ENCODE data around the gene NT5E. TPM values are rescaled to one million over a fixed set of nuclear protein-coding genes. Genes with fewer than 3 reads are reported as not detected.

Gene NT5E
- 18.0 TPM for total RNA-seq
- long read RNA-seq, transcript NT5E-201 (9 exons, 3,548 nt), result major isoform, 7 of 24 reads
- long read RNA-seq, partial matches to known transcripts, result 1 of 24 reads
- long read RNA-seq, other reads (novel, unspliced or antisense), result 15 of 24 reads

DNA sequence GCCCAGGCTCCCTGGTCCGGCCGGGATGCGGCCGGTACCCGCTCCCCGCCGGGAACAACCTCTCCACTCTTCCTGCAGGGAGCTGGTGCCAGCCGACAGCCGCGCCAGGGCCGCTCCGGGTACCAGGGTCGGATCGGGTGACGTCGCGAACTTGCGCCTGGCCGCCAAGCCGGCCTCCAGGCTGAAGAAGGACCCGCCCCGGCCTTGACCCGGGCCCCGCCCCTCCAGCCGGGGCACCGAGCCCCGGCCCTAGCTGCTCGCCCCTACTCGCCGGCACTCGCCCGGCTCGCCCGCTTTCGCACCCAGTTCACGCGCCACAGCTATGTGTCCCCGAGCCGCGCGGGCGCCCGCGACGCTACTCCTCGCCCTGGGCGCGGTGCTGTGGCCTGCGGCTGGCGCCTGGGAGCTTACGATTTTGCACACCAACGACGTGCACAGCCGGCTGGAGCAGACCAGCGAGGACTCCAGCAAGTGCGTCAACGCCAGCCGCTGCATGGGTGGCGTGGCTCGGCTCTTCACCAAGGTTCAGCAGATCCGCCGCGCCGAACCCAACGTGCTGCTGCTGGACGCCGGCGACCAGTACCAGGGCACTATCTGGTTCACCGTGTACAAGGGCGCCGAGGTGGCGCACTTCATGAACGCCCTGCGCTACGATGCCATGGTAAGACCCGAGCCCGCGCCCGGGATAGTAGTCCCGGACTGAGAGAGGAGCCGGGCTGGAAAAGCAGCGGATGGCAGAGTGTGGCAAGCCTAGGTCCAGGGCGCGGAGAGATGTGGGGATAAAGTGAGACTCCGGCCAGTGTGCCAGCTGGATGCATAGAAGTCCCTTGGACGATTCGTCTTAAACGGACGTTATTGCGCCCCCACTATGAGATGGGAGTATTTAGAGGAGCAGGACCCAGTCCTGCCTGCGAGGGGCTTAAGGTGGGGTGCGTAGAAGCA, at the start of gene NT5E:
NT5E (plus strand) TSS at position 266 of the 942 bp plus-strand sequence; CDS start at position 323, 57 bp downstream.
- Histone ChIP-seq H3K4me3 (peak within 1 kb of the TSS; percentile 66), H3K36me3 (no peaks in the 10 kb centered on the region), H3K9me3 (no peaks in the 10 kb centered on the region), H3K4me1 (peaks cover 37% of the 10 kb centered on the region), H3K27ac (peak within 1 kb of the TSS; percentile 79), H3K27me3 (ENCODE audit: low read depth) (peaks cover 22% of the 10 kb centered on the region)
- ATAC-seq, result peak; percentile 96
- DNase-seq, result peak; percentile 82
- intact Hi-C loops (cut with DNase I), result no loop called here
- TF ChIP-seq, protein P1, sequence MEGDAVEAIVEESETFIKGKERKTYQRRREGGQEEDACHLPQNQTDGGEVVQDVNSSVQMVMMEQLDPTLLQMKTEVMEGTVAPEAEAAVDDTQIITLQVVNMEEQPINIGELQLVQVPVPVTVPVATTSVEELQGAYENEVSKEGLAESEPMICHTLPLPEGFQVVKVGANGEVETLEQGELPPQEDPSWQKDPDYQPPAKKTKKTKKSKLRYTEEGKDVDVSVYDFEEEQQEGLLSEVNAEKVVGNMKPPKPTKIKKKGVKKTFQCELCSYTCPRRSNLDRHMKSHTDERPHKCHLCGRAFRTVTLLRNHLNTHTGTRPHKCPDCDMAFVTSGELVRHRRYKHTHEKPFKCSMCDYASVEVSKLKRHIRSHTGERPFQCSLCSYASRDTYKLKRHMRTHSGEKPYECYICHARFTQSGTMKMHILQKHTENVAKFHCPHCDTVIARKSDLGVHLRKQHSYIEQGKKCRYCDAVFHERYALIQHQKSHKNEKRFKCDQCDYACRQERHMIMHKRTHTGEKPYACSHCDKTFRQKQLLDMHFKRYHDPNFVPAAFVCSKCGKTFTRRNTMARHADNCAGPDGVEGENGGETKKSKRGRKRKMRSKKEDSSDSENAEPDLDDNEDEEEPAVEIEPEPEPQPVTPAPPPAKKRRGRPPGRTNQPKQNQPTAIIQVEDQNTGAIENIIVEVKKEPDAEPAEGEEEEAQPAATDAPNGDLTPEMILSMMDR (IDR thresholded peaks at IDR 0.05), result no peak

DNA sequence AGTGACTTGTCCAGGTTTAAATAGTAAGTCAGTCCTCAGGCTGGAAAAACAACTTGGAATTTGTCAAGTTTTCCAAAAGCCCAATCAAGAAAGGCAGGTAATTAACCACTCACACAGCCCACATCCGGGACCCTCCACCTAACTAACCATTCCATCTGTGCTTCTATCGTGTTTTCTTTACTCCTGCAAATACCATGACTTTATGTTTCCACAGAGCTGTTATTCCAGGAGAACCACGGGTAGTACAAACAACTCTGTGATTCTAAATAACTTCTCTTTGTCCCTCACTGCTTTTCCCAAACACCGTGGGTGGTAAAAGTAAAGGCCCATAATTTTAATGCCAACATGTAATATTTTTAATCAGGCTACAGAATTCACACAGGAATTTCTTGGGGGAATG, 49.6 kb upstream of the NT5E start:
- H3K36me3 ChIP-seq, result no peaks in the 10 kb centered on the region
- TF ChIP-seq, protein P1 (IDR thresholded peaks at IDR 0.05), result no peak
- no peaks in the 10 kb centered on the region for H3K27me3 ChIP-seq (ENCODE audit: low read depth)
- ATAC-seq (no peak), DNase-seq (no peak)
- H3K4me3 ChIP-seq, result no peak overlapping the region
- H3K27ac ChIP-seq, result no peak overlapping the region
- peaks cover 16% of the 10 kb centered on the region for H3K4me1 ChIP-seq
- intact Hi-C loops (cut with DNase I), result no loop called here
- H3K9me3 ChIP-seq, result no peaks in the 10 kb centered on the region

DNA sequence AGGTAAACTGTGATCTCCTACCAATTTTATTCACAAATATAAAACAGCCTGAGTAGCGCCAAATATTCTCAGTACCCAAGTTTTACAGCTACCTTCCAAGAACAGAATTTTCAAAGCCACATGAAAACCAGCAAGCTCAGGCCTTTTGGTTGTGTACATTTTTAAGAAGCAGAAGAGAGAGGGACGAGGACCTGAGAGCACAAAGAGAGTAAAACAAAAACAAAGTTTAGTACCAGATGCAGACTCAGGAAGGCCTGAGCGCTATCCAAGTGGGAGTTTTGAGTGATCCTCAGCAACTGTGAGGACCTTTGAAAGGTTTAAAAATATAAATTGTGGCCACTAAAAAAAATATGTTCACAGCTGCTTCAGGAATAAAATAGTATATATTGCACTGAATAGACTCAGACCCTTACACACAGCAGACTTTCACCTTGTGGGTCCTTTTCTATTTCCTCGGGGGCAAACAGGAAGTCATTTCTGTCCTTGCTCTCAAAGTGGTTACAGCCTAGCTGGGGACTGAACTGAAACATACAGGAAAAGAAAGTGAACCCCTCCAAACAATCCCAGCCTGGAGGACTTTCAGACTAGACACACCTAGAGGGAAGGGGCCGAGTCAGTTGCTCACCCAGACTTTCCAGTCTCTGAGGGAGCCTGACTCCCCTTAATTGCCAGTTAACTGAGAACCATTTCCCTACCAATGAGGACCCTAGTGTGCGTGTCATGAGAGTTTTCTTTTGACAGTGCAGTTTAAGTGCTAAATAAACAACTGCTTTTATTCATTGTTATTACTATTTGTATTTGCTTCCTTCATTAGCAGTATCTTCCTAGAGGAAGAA, 48.5 kb upstream of the NT5E start:
- Histone ChIP-seq H3K27me3 (ENCODE audit: low read depth) (no peaks in the 10 kb centered on the region), H3K36me3 (no peaks in the 10 kb centered on the region), H3K27ac (no peak overlapping the region), H3K9me3 (no peaks in the 10 kb centered on the region), H3K4me3 (no peak overlapping the region), H3K4me1 (peaks cover 12% of the 10 kb centered on the region)
- TF ChIP-seq, protein P1 (IDR thresholded peaks at IDR 0.05), result no peak
- intact Hi-C loops (cut with DNase I), result no loop called here
- DNase-seq (no peak), ATAC-seq (no peak)

DNA sequence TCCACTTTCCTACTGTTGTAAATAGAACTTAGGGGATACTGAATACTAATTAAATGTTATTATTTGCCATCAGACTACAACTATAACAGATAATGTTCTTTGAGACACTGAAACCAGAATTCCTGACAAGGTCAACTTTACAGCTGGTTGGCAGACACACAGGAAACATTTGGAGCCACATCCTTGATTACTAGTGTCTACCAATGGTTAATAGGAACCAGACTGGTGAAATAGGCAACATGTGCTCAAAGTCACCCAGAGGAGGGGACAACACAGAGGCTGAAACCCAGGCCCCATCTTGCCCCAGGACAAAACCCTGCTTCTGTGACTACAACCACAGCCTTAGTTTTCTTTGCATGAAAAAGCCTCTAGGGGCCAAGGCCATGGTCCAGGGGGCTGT, 47.8 kb upstream of the NT5E start:
- no peak for DNase-seq
- Histone ChIP-seq H3K27me3 (ENCODE audit: low read depth) (no peaks in the 10 kb centered on the region), H3K36me3 (no peaks in the 10 kb centered on the region), H3K9me3 (no peaks in the 10 kb centered on the region), H3K27ac (no peak overlapping the region), H3K4me3 (no peak overlapping the region), H3K4me1 (peaks cover 12% of the 10 kb centered on the region)
- intact Hi-C loops (cut with DNase I), result no loop called here
- ATAC-seq, result no peak
- TF ChIP-seq, protein P1 (IDR thresholded peaks at IDR 0.05), result no peak

DNA sequence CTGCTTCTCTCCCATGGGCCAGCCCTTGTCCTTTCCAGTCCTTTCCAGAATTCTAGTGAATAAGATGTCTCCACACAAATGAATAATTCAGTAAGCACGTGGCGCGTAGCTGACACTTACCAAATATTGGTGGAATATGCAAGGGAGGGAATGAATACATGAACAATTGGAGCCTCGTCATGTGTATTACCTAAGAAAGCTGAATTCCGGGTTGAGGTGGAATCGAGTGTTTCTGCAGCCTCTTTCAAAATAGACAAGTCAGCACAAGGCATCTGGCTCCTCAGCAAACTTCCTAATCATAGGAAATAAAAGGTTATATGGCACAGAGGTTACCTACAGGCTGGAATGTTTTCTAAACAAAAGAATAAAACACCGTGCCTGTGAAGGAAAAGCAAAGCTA, 47.0 kb upstream of the NT5E start:
- Histone ChIP-seq H3K27me3 (ENCODE audit: low read depth) (no peaks in the 10 kb centered on the region), H3K36me3 (no peaks in the 10 kb centered on the region), H3K4me1 (peaks cover 12% of the 10 kb centered on the region), H3K9me3 (no peaks in the 10 kb centered on the region), H3K27ac (peak overlapping the region; percentile 48), H3K4me3 (no peak overlapping the region)
- DNase-seq (no peak), ATAC-seq (no peak)
- intact Hi-C loops (cut with DNase I), result no loop called here
- TF ChIP-seq, protein P1 (IDR thresholded peaks at IDR 0.05), result no peak
